Fibroblast of lung (primary cell): ENCODE data around the gene HK2. TPM values are rescaled to one million over a fixed set of nuclear protein-coding genes. Genes with fewer than 3 reads are reported as not detected.

Source experiments
- DNase-seq, 2 donors: peaks; one replicate each; pipeline versions ENCODE4 v3.0.0 to v3.0.0-alpha.2; 2010; ENCODE audit warnings: low read depth in 2 of 2
- H2AFZ ChIP-seq: 2 replicates; pipeline ENCODE4 v1.5.1; 2012; ENCODE audit warnings: low read length, control low read depth, inconsistent platforms
- H3K27ac ChIP-seq: 2 replicates; pipeline ENCODE4 v1.5.1; 2011; ENCODE audit warnings: low read length, control low read depth; ENCODE audit not compliant: insufficient read depth
- H3K27me3 ChIP-seq: 2 replicates; pipeline ENCODE4 v1.5.1; 2011; ENCODE audit warnings: mild to moderate bottlenecking, low read length; ENCODE audit not compliant: control insufficient read depth, insufficient read depth
- H3K36me3 ChIP-seq: 2 replicates; pipeline ENCODE4 v1.5.1; 2011; ENCODE audit warnings: low read length; ENCODE audit not compliant: control insufficient read depth, insufficient read depth
- H3K4me1 ChIP-seq: 2 replicates; pipeline ENCODE4 v1.5.1; 2011; ENCODE audit warnings: low read length; ENCODE audit not compliant: control insufficient read depth, insufficient read depth; ENCODE audit errors: extremely low read depth
- H3K4me2 ChIP-seq: 2 replicates; pipeline ENCODE4 v1.5.1; 2011; ENCODE audit warnings: low read length, control low read depth; ENCODE audit not compliant: insufficient read depth; ENCODE audit errors: extremely low read depth
- H3K4me3 ChIP-seq, 4 experiments: fragments of 200-600 bp in 1 of 4; sonication (generic) in 1 of 4; replicated peaks in 1 of 4; 2 replicates each; pipeline ENCODE4 v1.5.1; 2011 to 2016; ENCODE audit warnings: low read length in 4 of 4, low read depth in 3 of 4, mild to moderate bottlenecking in 3 of 4, control low read depth in 2 of 4, inconsistent platforms in 1 of 4, mixed read lengths in 1 of 4; ENCODE audit not compliant: insufficient read depth in 1 of 4; ENCODE audit errors: control extremely low read depth in 1 of 4
- H3K79me2 ChIP-seq: 2 replicates; pipeline ENCODE4 v1.5.1; 2012; ENCODE audit warnings: mild to moderate bottlenecking, low read length, inconsistent platforms; ENCODE audit not compliant: control insufficient read depth, insufficient read depth
- H3K9ac ChIP-seq: 2 replicates; pipeline ENCODE4 v1.5.1; 2011; ENCODE audit warnings: mild to moderate bottlenecking, low read length, control low read depth; ENCODE audit not compliant: insufficient read depth
- H3K9me3 ChIP-seq: 2 replicates; pipeline ENCODE4 v1.5.1; 2012; ENCODE audit warnings: low read depth, low read length; ENCODE audit not compliant: control insufficient read depth, insufficient read depth
- H4K20me1 ChIP-seq: 2 replicates; pipeline ENCODE4 v1.5.1; 2011; ENCODE audit warnings: low read length; ENCODE audit not compliant: control insufficient read depth, insufficient read depth; ENCODE audit errors: extremely low read depth
- EZH2 ChIP-seq: IDR thresholded peaks from 2 replicates; pipeline ENCODE4 v1.5.1; 2012; ENCODE audit warnings: low read length, control low read depth, mild to moderate bottlenecking; ENCODE audit errors: missing control alignments
- polyA plus RNA-seq, 2 donors: library from polyadenylated mRNA; depleted of rRNA in 1 of 2; stranded (reverse) in 1 of 2; unstranded in 1 of 2; fragments of >200 nt; gene quantifications; 2 replicates each; pipeline ENCODE4 v1.2.1, GENCODE V29; 2011 to 2012; ENCODE audit warnings: missing spikeins in 1 of 2
- total RNA-seq: library from RNA; depleted of rRNA; stranded (reverse); fragments of >200 nt; gene quantifications from 2 replicates; pipeline ENCODE4 v1.2.1, GENCODE V29; 2014
- TF ChIP-seq, protein P1 (sequence below), 2 donors: IDR thresholded peaks in 1 of 2; conservative IDR thresholded peaks in 1 of 2; 1 replicate in 1 of 2; 2 replicates in 1 of 2; pipeline ENCODE4 v1.5.1; 2011 to 2012; ENCODE audit warnings: low read length in 2 of 2, control low read depth in 1 of 2, inconsistent platforms in 1 of 2, low read depth in 1 of 2, mild to moderate bottlenecking in 1 of 2

The HK2 gene
- total and polyA plus RNA-seq, 2 donors (not counting 1 experiment from before 2014, with no cell fraction given), result 15.7 to 19.3 TPM

DNA sequence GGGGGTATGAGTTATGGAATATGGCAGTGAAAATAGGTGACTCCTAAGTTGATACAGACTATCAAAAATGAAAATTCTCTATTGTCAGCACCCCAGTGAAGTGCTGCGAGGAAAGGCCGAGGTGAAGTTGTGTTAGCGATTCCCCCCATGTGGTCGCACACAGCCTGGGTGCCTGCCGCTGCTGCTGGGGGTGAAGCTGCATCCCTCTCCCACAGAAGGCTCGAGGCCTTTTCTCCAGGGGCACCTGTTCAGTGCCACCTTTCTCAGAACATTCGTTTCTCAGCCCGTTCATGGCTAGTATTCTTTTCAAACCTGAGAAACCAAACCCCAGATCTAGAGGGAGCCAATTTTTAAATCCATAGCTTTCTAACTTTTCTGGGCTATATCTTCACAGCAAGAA is 23.8 kb downstream of the HK2 start:
- no peak overlapping the region for H3K9ac ChIP-seq
- TF ChIP-seq EZH2, result no peak
- TF ChIP-seq, protein P1, sequence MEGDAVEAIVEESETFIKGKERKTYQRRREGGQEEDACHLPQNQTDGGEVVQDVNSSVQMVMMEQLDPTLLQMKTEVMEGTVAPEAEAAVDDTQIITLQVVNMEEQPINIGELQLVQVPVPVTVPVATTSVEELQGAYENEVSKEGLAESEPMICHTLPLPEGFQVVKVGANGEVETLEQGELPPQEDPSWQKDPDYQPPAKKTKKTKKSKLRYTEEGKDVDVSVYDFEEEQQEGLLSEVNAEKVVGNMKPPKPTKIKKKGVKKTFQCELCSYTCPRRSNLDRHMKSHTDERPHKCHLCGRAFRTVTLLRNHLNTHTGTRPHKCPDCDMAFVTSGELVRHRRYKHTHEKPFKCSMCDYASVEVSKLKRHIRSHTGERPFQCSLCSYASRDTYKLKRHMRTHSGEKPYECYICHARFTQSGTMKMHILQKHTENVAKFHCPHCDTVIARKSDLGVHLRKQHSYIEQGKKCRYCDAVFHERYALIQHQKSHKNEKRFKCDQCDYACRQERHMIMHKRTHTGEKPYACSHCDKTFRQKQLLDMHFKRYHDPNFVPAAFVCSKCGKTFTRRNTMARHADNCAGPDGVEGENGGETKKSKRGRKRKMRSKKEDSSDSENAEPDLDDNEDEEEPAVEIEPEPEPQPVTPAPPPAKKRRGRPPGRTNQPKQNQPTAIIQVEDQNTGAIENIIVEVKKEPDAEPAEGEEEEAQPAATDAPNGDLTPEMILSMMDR (conservative IDR thresholded peaks at IDR 0.05 in 1 of 2, IDR thresholded peaks at IDR 0.05 in 1 of 2; ENCODE audit: low read depth in 1 of 2, low read length in 2 of 2), result no peak
- no peak for DNase-seq
- H3K36me3 ChIP-seq, result peaks cover 4% of the 10 kb centered on the region
- H4K20me1 ChIP-seq, result no peaks in the 10 kb centered on the region
- no peaks in the 10 kb centered on the region for H3K9me3 ChIP-seq
- peaks cover 2% of the 10 kb centered on the region for H3K79me2 ChIP-seq
- H3K27me3 ChIP-seq, result no peaks in the 10 kb centered on the region
- no peak overlapping the region for H3K4me3 ChIP-seq
- no peaks in the 10 kb centered on the region for H3K4me1 ChIP-seq
- no peak overlapping the region for H3K4me2 ChIP-seq
- H2AFZ ChIP-seq, result no peak overlapping the region
- H3K27ac ChIP-seq, result no peak overlapping the region

DNA sequence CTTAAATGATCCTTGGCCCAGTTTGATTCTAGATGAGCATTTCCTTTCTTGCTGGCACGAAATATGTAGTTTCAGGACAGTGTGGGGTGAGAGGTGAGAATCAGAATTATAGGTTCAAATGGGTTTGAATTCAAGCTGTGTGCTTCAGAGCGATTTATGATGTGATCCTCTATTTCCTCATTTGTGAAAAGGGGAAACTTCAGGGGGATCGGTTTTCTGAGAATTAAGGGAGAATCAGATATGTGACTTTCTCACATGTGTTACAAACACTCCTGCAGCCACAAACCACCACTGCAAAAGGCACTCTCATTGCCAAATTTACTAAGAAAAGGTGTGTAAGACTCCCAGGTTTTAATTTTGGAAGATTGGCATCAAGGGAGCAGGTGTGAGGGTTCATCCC is 24.4 kb downstream of the HK2 start:
- Histone ChIP-seq H2AFZ (no peak overlapping the region), H3K9me3 (no peaks in the 10 kb centered on the region), H3K27me3 (no peaks in the 10 kb centered on the region), H3K4me3 (no peak overlapping the region), H3K79me2 (no peaks in the 10 kb centered on the region), H3K4me2 (no peak overlapping the region), H3K36me3 (peaks cover 4% of the 10 kb centered on the region), H3K9ac (no peak overlapping the region), H4K20me1 (no peaks in the 10 kb centered on the region), H3K4me1 (no peaks in the 10 kb centered on the region), H3K27ac (no peak overlapping the region)
- DNase-seq, result no peak
- TF ChIP-seq EZH2, result no peak
- TF ChIP-seq, protein P1 (conservative IDR thresholded peaks at IDR 0.05 in 1 of 2, IDR thresholded peaks at IDR 0.05 in 1 of 2; ENCODE audit: low read depth in 1 of 2, low read length in 2 of 2), result no peak

DNA sequence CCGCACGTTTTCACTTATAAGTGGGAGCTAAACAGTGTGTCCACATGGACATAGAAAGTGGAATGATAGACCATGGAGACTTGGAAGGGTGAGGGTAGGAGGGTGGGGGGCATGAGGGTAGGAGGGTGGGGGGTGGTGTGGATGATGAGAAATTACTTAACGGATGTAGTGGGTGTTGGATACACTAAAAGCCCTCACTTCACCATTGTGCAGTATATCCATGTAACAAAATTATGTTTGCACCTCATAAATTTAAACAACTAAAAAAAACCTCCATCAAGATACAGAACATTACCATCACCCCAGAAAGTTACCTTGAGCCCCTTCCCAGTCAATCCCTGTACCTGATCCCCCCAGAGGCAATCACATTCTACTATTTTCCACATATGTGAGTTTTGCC is 26.2 kb downstream of the HK2 start:
- H3K79me2 ChIP-seq, result no peaks in the 10 kb centered on the region
- no peak overlapping the region for H3K27ac ChIP-seq
- H3K36me3 ChIP-seq, result peaks cover 2% of the 10 kb centered on the region
- no peak overlapping the region for H3K4me2 ChIP-seq
- no peaks in the 10 kb centered on the region for H3K4me1 ChIP-seq
- no peak overlapping the region for H2AFZ ChIP-seq
- H3K4me3 ChIP-seq, result no peak overlapping the region
- H3K9ac ChIP-seq, result no peak overlapping the region
- no peak for DNase-seq
- H4K20me1 ChIP-seq, result no peaks in the 10 kb centered on the region
- TF ChIP-seq, protein P1 (conservative IDR thresholded peaks at IDR 0.05 in 1 of 2, IDR thresholded peaks at IDR 0.05 in 1 of 2; ENCODE audit: low read depth in 1 of 2, low read length in 2 of 2), result no peak
- TF ChIP-seq EZH2, result no peak
- H3K9me3 ChIP-seq, result no peaks in the 10 kb centered on the region
- no peaks in the 10 kb centered on the region for H3K27me3 ChIP-seq
